Transverse colon (tissue), 4 donors: ENCODE results near the gene SLX4IP. TPM values are rescaled to one million over a fixed set of nuclear protein-coding genes. Genes with fewer than 3 reads are reported as not detected.

Experiments
- DNase-seq: peaks from one replicate; pipeline ENCODE4 v3.0.0-alpha.2; 2019
- H3K27ac ChIP-seq, 4 donors: fragments of 200-600 bp; sonication (generic); 2 replicates each; pipeline ENCODE4 v1.5.1; 2016 to 2018; ENCODE audit warnings: inconsistent platforms in 4 of 4
- H3K27me3 ChIP-seq: fragments of 200-600 bp; sonication (generic); 2 replicates; pipeline ENCODE4 v1.5.1; 2017; ENCODE audit warnings: inconsistent platforms
- H3K36me3 ChIP-seq, 4 donors: fragments of 200-600 bp; sonication (generic); 2 replicates each; pipeline ENCODE4 v1.5.1; 2017 to 2019; ENCODE audit warnings: inconsistent platforms in 4 of 4
- H3K4me1 ChIP-seq, 4 donors: fragments of 200-600 bp; sonication (generic); 2 replicates each; pipeline ENCODE4 v1.5.1; 2017 to 2020; ENCODE audit warnings: inconsistent platforms in 4 of 4
- H3K4me3 ChIP-seq, 4 donors: fragments of 200-600 bp; sonication (generic); 1 replicate in 1 of 4; 2 replicates in 3 of 4; pipeline versions ENCODE4 v1.5.1 to v1.6.1; 2017 to 2019; ENCODE audit warnings: inconsistent platforms in 4 of 4
- H3K9me3 ChIP-seq, 2 donors: fragments of 200-600 bp; sonication (generic); 2 replicates each; pipeline ENCODE4 v1.5.1; 2017 to 2019; ENCODE audit warnings: inconsistent platforms in 2 of 2
- EP300 ChIP-seq: sonication (generic); formaldehyde crosslinking; IDR thresholded peaks from one replicate; pipeline ENCODE4 v1.6.1; 2017; ENCODE audit warnings: antibody characterized with exemption, low read depth
- POLR2A ChIP-seq: fragments of 450-650 bp; IDR thresholded peaks from one replicate; pipeline ENCODE4 v1.6.1; 2016; ENCODE audit warnings: antibody characterized with exemption, mild to moderate bottlenecking, moderate library complexity
- POLR2AphosphoS5 ChIP-seq, 3 donors: sonication (generic); formaldehyde crosslinking; IDR thresholded peaks; one replicate each; pipeline ENCODE4 v1.6.1; 2016; ENCODE audit warnings: antibody characterized with exemption in 3 of 3
- WGBS, 2 donors: methylation state at CpG; one replicate each; pipeline ENCODE4 v1.1.5; 2018; ENCODE audit warnings: low coverage in 1 of 2; 5-methylcytosine and 5-hydroxymethylcytosine counted together
- in situ Hi-C, 4 donors: fragments of 200-750 bp; cut with MboI; loops; one replicate each; pipeline versions ENCODE4 v1.15.0 to v1.15.1; 2017; ENCODE audit warnings: low sequenced_read_pairs in 3 of 4, low pct_ligation_motif_present in 1 of 4, low pct_unique_long_range_greater_than_20kb in 1 of 4
- intact Hi-C: fragments of 100-400 bp; cut with DNase I; formaldehyde crosslinking; loops from one replicate; pipeline ENCODE4 v1.15.1; 2023; ENCODE audit warnings: low total_unique reads
- total RNA-seq, 4 donors: library from RNA; depleted of rRNA; stranded (reverse); fragments of >200 nt; gene quantifications; one replicate each; pipeline ENCODE4 v1.1.0, GENCODE V29; 2016
- TF ChIP-seq, protein P1 (sequence below), 5 experiments: fragments of 200-600 bp in 3 of 5; fragments of 450-650 bp in 2 of 5; sonication (generic) in 3 of 5; IDR thresholded peaks; 1 replicate in 2 of 5; 2 replicates in 3 of 5; pipeline ENCODE4 v1.5.1; 2016 to 2017; ENCODE audit warnings: antibody characterized with exemption in 5 of 5, inconsistent platforms in 3 of 5, mild to moderate bottlenecking in 2 of 5, moderate library complexity in 1 of 5

The SLX4IP gene
- total RNA-seq, 4 donors from 2014 or later = 5.4 to 8.4 (median 7.5) TPM

DNA sequence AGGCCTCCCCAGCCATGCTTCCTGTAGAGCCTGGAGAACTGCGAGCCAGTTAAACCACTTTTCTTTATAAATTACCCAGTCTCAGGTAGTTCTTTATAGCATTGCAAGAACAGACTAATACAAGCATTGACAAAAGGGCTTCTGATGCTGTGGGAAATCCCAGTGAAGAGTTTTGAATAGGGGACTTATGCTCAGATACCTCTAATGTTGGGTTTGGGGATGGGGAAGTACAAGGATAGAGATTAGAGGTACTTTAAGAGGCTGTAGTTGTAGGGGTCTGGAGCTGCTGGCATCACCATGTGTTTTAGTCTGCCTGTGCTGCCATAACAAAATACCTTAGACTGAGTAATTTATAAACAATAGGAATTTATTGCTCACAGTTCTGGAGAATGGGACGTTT lies 8.8 kb downstream of the SLX4IP start:
- in situ Hi-C loops = loop anchor here in 1 of 4 donors (25.0 kb wide), 1 partner anchor 457 kb away; no protein-coding TSS in a partner anchor
- intact Hi-C loops = no loop called here
- no peaks in the 10 kb centered on the region for H3K36me3 ChIP-seq
- WGBS, 2 donors = 74% methylated on average over 2 of the region's 2 CpGs; no CpG with 5 or more reads in 1 of the 2 donors
- peaks cover 0 to 11% (median 3%) of the 10 kb centered on the region in 4 donors for H3K4me1 ChIP-seq
- no peak overlapping the region for H3K4me3 ChIP-seq
- no peak for TF ChIP-seq EP300
- TF ChIP-seq, protein P1, sequence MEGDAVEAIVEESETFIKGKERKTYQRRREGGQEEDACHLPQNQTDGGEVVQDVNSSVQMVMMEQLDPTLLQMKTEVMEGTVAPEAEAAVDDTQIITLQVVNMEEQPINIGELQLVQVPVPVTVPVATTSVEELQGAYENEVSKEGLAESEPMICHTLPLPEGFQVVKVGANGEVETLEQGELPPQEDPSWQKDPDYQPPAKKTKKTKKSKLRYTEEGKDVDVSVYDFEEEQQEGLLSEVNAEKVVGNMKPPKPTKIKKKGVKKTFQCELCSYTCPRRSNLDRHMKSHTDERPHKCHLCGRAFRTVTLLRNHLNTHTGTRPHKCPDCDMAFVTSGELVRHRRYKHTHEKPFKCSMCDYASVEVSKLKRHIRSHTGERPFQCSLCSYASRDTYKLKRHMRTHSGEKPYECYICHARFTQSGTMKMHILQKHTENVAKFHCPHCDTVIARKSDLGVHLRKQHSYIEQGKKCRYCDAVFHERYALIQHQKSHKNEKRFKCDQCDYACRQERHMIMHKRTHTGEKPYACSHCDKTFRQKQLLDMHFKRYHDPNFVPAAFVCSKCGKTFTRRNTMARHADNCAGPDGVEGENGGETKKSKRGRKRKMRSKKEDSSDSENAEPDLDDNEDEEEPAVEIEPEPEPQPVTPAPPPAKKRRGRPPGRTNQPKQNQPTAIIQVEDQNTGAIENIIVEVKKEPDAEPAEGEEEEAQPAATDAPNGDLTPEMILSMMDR (IDR thresholded peaks at IDR 0.05) = no peak
- no peaks in the 10 kb centered on the region for H3K9me3 ChIP-seq
- H3K27ac ChIP-seq = no peak overlapping the region
- no peaks in the 10 kb centered on the region for H3K27me3 ChIP-seq
- no peak for DNase-seq

DNA sequence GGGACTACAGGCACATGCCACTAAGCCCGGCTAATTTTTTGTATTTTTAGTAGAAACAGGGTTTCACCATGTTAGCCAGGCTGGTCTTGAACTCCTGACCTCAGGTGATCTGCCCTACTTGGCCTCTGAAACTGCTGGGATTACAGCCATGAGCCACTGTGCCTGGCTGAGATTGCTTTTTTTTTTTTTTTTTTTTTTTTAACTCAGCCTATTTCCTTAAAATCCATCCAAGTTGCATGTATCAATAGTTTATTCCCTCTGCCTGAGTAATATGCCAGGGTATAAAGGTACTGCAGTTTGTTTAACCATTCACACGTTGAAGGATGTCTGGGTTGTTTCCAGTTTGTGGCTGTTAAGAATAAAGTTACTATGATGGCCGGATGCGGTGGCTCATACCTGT lies 10.7 kb downstream of the SLX4IP start:
- Histone ChIP-seq H3K9me3 (no peaks in the 10 kb centered on the region), H3K27me3 (no peaks in the 10 kb centered on the region), H3K27ac (no peak overlapping the region), H3K4me1 (peaks cover 0 to 11% (median 3%) of the 10 kb centered on the region in 4 donors), H3K36me3 (no peaks in the 10 kb centered on the region), H3K4me3 (no peak overlapping the region)
- in situ Hi-C loops = loop anchor here in 1 of 4 donors (25.0 kb wide), 1 partner anchor 458 kb away; no protein-coding TSS in a partner anchor
- TF ChIP-seq EP300 (no peak), POLR2A (no peak), POLR2AphosphoS5 (IDR thresholded peaks at IDR 0.05) (no peak)
- TF ChIP-seq, protein P1 (IDR thresholded peaks at IDR 0.05) = no peak
- intact Hi-C loops = no loop called here
- WGBS, 2 donors = 33 to 83% methylated on average over 1 to 4 of the region's 4 CpGs
- no peak for DNase-seq

DNA sequence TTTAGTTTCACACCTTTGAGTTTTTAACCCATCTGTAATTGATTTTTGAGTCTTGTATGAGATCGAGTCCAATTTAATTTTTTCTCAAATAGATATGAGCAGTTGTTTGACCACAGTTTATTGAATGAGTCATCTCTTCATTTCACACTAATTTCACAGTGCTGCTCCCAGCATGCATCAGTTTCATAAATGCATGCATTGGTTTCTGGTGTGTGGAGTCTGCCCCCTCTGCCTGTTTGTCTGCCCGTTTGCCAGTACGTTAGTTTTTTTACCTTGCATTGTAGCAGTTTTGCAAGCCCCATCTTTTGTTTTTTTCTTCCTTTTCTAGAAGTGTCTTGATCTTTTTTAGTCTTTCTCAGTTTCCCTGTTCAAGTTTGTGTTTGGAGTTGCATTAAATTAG lies 11.9 kb downstream of the SLX4IP start:
- in situ Hi-C loops (loop anchor here in 1 of 4 donors (25.0 kb wide), 1 partner anchor 460 kb away; no protein-coding TSS in a partner anchor), intact Hi-C loops (no loop called here)
- no peak overlapping the region for H3K27ac ChIP-seq
- H3K4me3 ChIP-seq = no peak overlapping the region
- H3K4me1 ChIP-seq = peaks cover 0 to 11% (median 3%) of the 10 kb centered on the region in 4 donors
- peak; percentile 36 for DNase-seq
- H3K9me3 ChIP-seq = no peaks in the 10 kb centered on the region
- no peaks in the 10 kb centered on the region for H3K36me3 ChIP-seq
- H3K27me3 ChIP-seq = no peaks in the 10 kb centered on the region
- WGBS, 2 donors = 13 to 17% methylated on average over 3 of the region's 3 CpGs
- no peak for TF ChIP-seq POLR2A
- TF ChIP-seq, protein P1 (IDR thresholded peaks at IDR 0.05) = no peak

DNA sequence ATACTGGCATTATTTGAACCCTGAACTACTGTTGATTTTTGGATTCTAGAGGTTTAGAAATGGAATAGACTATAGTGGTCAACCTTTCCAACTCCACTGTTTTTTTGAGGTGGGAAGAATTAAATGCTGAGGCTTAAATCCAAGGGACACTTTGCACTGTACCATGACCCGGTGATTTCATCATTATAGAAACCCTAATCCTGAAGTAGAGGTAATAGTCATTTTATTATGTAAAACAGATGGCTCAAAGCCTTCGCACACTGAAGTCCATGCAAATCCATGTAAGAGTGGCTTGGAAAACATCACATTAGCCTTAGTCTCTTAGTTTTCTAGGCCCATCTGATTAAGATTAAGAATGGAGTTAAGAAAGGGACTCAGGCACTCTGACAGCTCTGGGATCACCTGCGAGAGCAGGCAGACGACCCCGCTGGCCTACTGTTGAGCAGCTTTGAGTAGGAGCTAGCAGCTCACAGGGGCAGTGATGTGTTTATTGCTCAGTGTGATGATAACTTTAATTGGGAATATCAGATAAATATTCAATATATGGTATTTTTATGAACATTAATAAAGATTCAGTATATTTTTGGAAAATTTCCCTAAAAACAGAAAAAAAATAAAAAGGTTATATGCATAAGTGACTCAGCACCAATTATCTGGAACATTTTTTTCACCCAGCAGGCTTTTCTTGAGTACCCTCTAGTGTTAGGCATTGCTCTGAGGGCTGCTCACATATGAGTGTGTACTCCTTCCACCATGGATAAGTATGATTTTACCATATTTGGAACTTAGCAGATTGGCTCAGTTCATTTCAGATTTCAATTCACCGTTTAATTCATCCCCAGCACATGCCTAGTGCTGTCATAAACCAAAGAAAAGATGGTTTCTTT lies 13.4 kb downstream of the SLX4IP start:
- Histone ChIP-seq H3K4me1 (peaks cover 0 to 11% (median 3%) of the 10 kb centered on the region in 4 donors), H3K27me3 (no peaks in the 10 kb centered on the region), H3K27ac (no peak overlapping the region), H3K36me3 (no peaks in the 10 kb centered on the region), H3K4me3 (no peak overlapping the region), H3K9me3 (no peaks in the 10 kb centered on the region)
- WGBS, 2 donors = 87 to 91% methylated on average over 6 of the region's 6 CpGs
- TF ChIP-seq POLR2AphosphoS5 (IDR thresholded peaks at IDR 0.05) (no peak), EP300 (no peak), POLR2A (no peak)
- TF ChIP-seq, protein P1 (IDR thresholded peaks at IDR 0.05) = no peak
- intact Hi-C loops = no loop called here
- in situ Hi-C loops = loop anchor here in 1 of 4 donors (25.0 kb wide), 1 partner anchor 461 kb away; no protein-coding TSS in a partner anchor
- no peak for DNase-seq
